Body of pancreas (tissue), 4 donors: ENCODE results near the gene GPR183. TPM values are rescaled to one million over a fixed set of nuclear protein-coding genes. Genes with fewer than 3 reads are reported as not detected.

Source experiments
- ATAC-seq: fragments of 150-250 bp; one replicate; pipeline ENCODE4 v1.9.1; 2016
- DNase-seq, 4 donors: peaks; one replicate each; pipeline ENCODE4 v3.0.0-alpha.2; 2019
- H3K27ac ChIP-seq, 4 donors: fragments of 200-600 bp; sonication (generic); 1 replicate in 3 of 4; 2 replicates in 1 of 4; pipeline versions ENCODE4 v1.5.1 to v1.6.1; 2016 to 2019; ENCODE audit warnings: mild to moderate bottlenecking in 1 of 4, mixed read lengths in 1 of 4, moderate library complexity in 1 of 4
- H3K27me3 ChIP-seq, 2 donors: fragments of 200-600 bp; sonication (generic); one replicate each; pipeline ENCODE4 v1.6.0; 2016; ENCODE audit warnings: mild to moderate bottlenecking in 1 of 2
- H3K36me3 ChIP-seq, 2 donors: fragments of 200-600 bp; sonication (generic); replicated peaks in 1 of 2; 2 replicates each; pipeline ENCODE4 v1.5.1; 2016; ENCODE audit warnings: low read depth in 2 of 2; ENCODE audit not compliant: insufficient read depth in 1 of 2
- H3K4me1 ChIP-seq: fragments of 200-600 bp; sonication (generic); one replicate; pipeline ENCODE4 v1.6.0; 2016
- H3K4me3 ChIP-seq, 2 donors: fragments of 200-600 bp; sonication (generic); 1 replicate in 1 of 2; 2 replicates in 1 of 2; pipeline ENCODE4 v1.5.1; 2016 to 2019
- H3K9me3 ChIP-seq, 3 donors: fragments of 200-600 bp; sonication (generic); 1 replicate in 2 of 3; 2 replicates in 1 of 3; pipeline ENCODE4 v1.5.1; 2016
- POLR2A ChIP-seq, 3 donors: fragments of 450-650 bp; IDR thresholded peaks; one replicate each; pipeline ENCODE4 v1.6.1; 2016; ENCODE audit warnings: antibody characterized with exemption in 3 of 3, mild to moderate bottlenecking in 2 of 3
- WGBS, 2 donors: methylation state at CpG; one replicate each; pipeline ENCODE4 v1.1.5; 2017; 5-methylcytosine and 5-hydroxymethylcytosine counted together
- intact Hi-C: fragments of 100-400 bp; cut with DNase I; formaldehyde crosslinking; loops from one replicate; pipeline ENCODE4 v1.15.1; 2023
- total RNA-seq, 2 donors: library from RNA; depleted of rRNA; stranded (reverse); fragments of >200 nt; gene quantifications; one replicate each; pipeline ENCODE4 v1.1.0, GENCODE V29; 2016
- TF ChIP-seq, protein P1 (sequence below), 7 experiments: fragments of 450-650 bp in 4 of 7; fragments of 200-600 bp in 3 of 7; sonication (generic) in 3 of 7; IDR thresholded peaks; one replicate each; pipeline ENCODE4 v1.5.1; 2016 to 2019; ENCODE audit warnings: antibody characterized with exemption in 7 of 7

GPR183 gene
- total RNA-seq, 2 donors from 2014 or later = 3.6 TPM; not detected in 1

DNA sequence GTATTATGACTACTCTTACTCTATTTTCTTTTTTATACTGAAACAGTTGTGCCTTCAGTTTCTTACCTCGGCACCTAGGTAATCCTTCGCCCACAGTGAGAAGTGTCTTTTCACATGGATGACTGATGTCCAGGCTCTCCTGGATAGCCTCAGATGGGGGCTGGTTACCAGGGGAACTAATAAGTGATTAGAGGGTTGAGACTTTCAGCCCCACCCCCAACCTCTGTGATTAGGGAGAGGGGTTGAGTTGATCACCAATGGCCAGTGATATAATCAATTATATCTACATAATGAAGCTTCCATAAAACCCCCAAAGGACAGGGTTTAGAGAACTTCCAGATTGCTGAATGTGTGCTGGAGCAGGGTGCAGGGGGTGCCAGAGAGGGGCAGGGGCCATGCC, 43.0 kb upstream of the GPR183 start:
- ATAC-seq (no peak), DNase-seq (no peak)
- H3K9me3 ChIP-seq = no peaks in the 10 kb centered on the region
- no peak for TF ChIP-seq POLR2A (IDR thresholded peaks at IDR 0.05)
- TF ChIP-seq, protein P1, sequence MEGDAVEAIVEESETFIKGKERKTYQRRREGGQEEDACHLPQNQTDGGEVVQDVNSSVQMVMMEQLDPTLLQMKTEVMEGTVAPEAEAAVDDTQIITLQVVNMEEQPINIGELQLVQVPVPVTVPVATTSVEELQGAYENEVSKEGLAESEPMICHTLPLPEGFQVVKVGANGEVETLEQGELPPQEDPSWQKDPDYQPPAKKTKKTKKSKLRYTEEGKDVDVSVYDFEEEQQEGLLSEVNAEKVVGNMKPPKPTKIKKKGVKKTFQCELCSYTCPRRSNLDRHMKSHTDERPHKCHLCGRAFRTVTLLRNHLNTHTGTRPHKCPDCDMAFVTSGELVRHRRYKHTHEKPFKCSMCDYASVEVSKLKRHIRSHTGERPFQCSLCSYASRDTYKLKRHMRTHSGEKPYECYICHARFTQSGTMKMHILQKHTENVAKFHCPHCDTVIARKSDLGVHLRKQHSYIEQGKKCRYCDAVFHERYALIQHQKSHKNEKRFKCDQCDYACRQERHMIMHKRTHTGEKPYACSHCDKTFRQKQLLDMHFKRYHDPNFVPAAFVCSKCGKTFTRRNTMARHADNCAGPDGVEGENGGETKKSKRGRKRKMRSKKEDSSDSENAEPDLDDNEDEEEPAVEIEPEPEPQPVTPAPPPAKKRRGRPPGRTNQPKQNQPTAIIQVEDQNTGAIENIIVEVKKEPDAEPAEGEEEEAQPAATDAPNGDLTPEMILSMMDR (IDR thresholded peaks at IDR 0.05) = no peak
- no peak overlapping the region for H3K4me3 ChIP-seq
- H3K36me3 ChIP-seq = no peaks in the 10 kb centered on the region
- H3K27ac ChIP-seq = no peak overlapping the region
- intact Hi-C loops = no loop called here
- 84 to 97% methylated on average over 2 of the region's 2 CpGs for WGBS, 2 donors
- no peaks in the 10 kb centered on the region for H3K4me1 ChIP-seq
- H3K27me3 ChIP-seq = no peaks in the 10 kb centered on the region

DNA sequence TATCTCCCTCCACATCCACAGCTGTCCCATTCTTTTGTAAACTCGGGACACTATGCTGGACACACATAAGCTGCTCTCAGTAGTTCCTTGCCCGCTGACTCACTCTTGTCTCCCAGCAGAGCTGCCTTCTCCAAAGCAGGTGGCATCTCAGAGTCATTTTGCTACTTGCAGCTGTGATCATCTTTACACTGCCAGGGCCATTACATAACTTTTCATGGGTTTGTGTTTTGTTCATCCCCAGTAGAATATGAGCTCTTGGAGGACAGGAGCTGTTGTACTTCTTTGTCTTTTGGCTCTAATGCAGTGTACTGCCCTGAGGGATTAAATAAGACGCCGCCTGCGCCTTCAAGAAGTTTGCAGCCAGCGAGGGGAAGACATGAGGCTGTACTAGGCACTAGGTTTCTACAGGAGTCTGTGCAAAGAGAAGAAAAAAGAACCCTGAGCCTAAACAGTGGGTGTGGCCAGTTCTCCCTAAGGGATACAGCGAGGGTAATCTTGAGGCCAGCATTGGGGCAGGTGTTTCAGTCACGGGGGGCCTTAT, 40.8 kb upstream of the GPR183 start:
- no peak for TF ChIP-seq POLR2A (IDR thresholded peaks at IDR 0.05)
- TF ChIP-seq, protein P1 (IDR thresholded peaks at IDR 0.05) = no peak
- no peak for ATAC-seq

DNA sequence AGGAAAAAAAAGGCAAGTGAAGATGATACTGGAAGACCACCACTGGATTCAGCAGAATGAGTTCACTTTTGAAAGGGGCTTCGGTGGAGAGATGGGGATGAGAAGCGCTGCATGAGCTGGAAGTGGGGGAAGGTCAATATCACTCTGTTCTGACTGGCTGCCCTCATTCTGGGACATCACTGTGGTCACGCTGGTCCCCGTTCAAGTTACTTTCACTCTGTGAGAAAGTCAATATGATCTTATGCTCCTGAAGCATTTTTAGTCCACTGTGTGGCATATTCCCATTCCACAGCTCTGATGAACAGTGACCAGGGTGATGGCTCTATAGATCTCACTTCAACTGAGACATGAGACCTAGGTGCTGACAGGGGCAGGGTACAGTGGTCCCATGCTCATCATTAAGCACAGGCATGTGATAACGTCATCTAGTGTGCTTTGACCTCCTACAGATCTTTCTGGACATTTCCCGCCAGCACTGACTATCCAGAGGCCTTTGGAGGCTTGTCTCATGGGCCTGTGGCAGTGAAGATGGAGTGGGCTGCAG, 40.2 kb upstream of the GPR183 start:
- DNase-seq = no peak

More for the DNA sequence above, 40.8 kb upstream of the GPR183 start:
- Histone ChIP-seq H3K4me3 (no peak overlapping the region), H3K4me1 (no peaks in the 10 kb centered on the region), H3K27me3 (no peaks in the 10 kb centered on the region), H3K9me3 (no peaks in the 10 kb centered on the region), H3K27ac (no peak overlapping the region), H3K36me3 (no peaks in the 10 kb centered on the region)
- intact Hi-C loops = no loop called here
- no peak for DNase-seq
- whole genome bisulfite sequencing, 2 donors = 91 to 93% methylated on average over 8 of the region's 8 CpGs

DNA sequence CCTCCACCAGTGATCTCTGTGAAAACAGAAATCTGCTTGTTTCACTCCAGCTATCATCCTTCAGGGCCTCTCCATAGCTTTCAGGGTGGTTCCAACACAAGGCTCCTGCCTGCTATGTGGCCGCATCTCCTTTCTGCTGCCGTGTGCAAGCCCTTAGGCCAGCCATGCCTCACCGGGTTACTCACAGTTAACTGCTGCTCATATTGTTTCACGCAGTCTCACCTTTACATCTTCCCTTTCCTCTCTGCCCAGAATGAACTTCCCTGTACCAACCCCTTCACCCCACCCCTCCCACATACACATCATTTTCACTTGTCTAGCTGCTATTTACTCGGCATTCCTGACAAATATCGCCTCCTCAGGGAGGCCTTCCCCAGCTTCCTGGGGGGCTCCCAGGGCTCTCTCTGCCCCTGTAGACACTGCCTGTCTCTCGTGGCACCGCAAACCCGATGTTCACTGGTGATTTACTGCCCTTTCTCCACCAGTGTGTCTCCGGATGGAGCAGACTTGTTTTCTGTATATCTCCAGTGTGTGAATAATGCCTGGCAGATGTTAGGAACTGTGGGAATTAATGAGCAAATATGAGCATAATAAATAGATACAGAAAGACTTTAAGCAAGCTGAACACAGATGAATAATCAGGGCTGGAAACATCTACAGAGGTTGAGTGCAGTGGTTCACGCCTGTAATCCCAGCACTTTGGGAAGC, 39.3 kb upstream of the GPR183 start:
- no peaks in the 10 kb centered on the region for H3K27me3 ChIP-seq
- H3K27ac ChIP-seq = no peak overlapping the region
- DNase-seq (no peak), ATAC-seq (no peak)
- H3K36me3 ChIP-seq = no peaks in the 10 kb centered on the region
- no peak overlapping the region for H3K4me3 ChIP-seq
- WGBS, 2 donors = 87 to 95% methylated on average over 11 of the region's 11 CpGs
- H3K4me1 ChIP-seq = no peaks in the 10 kb centered on the region
- intact Hi-C loops = no loop called here
- TF ChIP-seq POLR2A (IDR thresholded peaks at IDR 0.05) = no peak
- TF ChIP-seq, protein P1 (IDR thresholded peaks at IDR 0.05) = no peak
- no peaks in the 10 kb centered on the region for H3K9me3 ChIP-seq

More for the DNA sequence above, 40.2 kb upstream of the GPR183 start:
- no peak overlapping the region for H3K27ac ChIP-seq
- H3K4me1 ChIP-seq = no peaks in the 10 kb centered on the region
- H3K4me3 ChIP-seq = no peak overlapping the region
- ATAC-seq = no peak
- intact Hi-C loops = no loop called here
- WGBS, 2 donors = 94% methylated on average over 6 of the region's 6 CpGs
- no peaks in the 10 kb centered on the region for H3K36me3 ChIP-seq
- H3K9me3 ChIP-seq = no peaks in the 10 kb centered on the region
- no peak for TF ChIP-seq POLR2A (IDR thresholded peaks at IDR 0.05)
- TF ChIP-seq, protein P1 (IDR thresholded peaks at IDR 0.05) = no peak
- no peaks in the 10 kb centered on the region for H3K27me3 ChIP-seq
